ENCODE measurements around the gene ZNF471.
A peak's percentile ranks its signal among the peaks of the same experiment; 100 is the strongest.

Gene ZNF471

GRCh38 chr19:56507446-56508289, at the start of gene ZNF471:
ZNF471 (plus strand) TSS chr19:56507855; CDS start chr19:56511572, 3,717 bp downstream.
- peak; percentile 99 for DNase-seq

- DNase-seq = no peak
These were observed 33.3 kb upstream of the ZNF471 start for GRCh38 chr19:56474308-56474707.

GRCh38 chr19:56476093-56476492, 31.6 kb upstream of the ZNF471 start:
- DNase-seq = no peak

GRCh38 chr19:56476651-56477428, 30.8 kb upstream of the ZNF471 start, which contains the start of gene ZNF667:
ZNF667 (minus strand) TSS chr19:56477345; CDS start chr19:56462370, 14,975 bp downstream.
- DNase-seq = peak; percentile 49

- DNase-seq = peak; percentile 96
These were observed 30.0 kb upstream of the ZNF471 start for GRCh38 chr19:56477429-56478338.

- no peak for DNase-seq
These were observed 16.3 kb upstream of the ZNF471 start for GRCh38 chr19:56491399-56491798.

- no peak for DNase-seq
These were observed 3.1 kb upstream of the ZNF471 start for GRCh38 chr19:56504581-56504980.

GRCh38 chr19:56508290-56508778, 679 bp downstream of the ZNF471 start:
- DNase-seq = no peak

- DNase-seq = no peak
These were observed 17.7 kb downstream of the ZNF471 start for GRCh38 chr19:56525214-56525860.

GRCh38 chr19:56537442-56537841, 29.8 kb downstream of the ZNF471 start:
- no peak for DNase-seq

GRCh38 chr19:56538254-56538760, 30.7 kb downstream of the ZNF471 start:
- peak; percentile 94 for DNase-seq

- DNase-seq = no peak
These were observed 31.2 kb downstream of the ZNF471 start, which contains the start of gene ZFP28 for GRCh38 chr19:56538761-56539263. ZFP28 (plus strand) TSS chr19:56538948; CDS start chr19:56539019, 71 bp downstream.

GRCh38 chr19:56543776-56544175, 36.1 kb downstream of the ZNF471 start:
- DNase-seq = no peak

GRCh38 chr19:56547535-56547934, 39.9 kb downstream of the ZNF471 start:
- DNase-seq = no peak

GRCh38 chr19:56554272-56554869, 46.7 kb downstream of the ZNF471 start:
- DNase-seq = no peak

- no peak for DNase-seq
These were observed 55.1 kb downstream of the ZNF471 start for GRCh38 chr19:56562766-56563165.

GRCh38 chr19:56566904-56567273, 59.2 kb downstream of the ZNF471 start:
- DNase-seq = no peak

- DNase-seq = peak; percentile 95
These were observed 59.8 kb downstream of the ZNF471 start, which contains the start of gene ZNF470 for GRCh38 chr19:56567274-56568120. ZNF470 (plus strand) TSS chr19:56567468; CDS start chr19:56570312, 2,844 bp downstream.

- no peak for DNase-seq
These were observed 64.9 kb downstream of the ZNF471 start for GRCh38 chr19:56572589-56572988.

- DNase-seq = no peak
These were observed 66.3 kb downstream of the ZNF471 start for GRCh38 chr19:56573914-56574313.

Measured in left hindlimb (tissue), 1 donor.